Calu3 (cell line): ENCODE data around the gene FAM169A. TPM values are rescaled to one million over a fixed set of nuclear protein-coding genes. Genes with fewer than 3 reads are reported as not detected.
"Not testable (repeated sequence)": the region's sequence is repeated elsewhere in the genome, so short reads cannot be mapped to it uniquely, and the experiment has no call there.

Experiments
- BruUV-seq: library from RNA; stranded (reverse); fragments of 400-500 nt; replicated peaks from 2 replicates; lab custom pipeline; 2021; lab: Mats Ljungman, UMichigan
- CTCF ChIA-PET: fragments of 300-600 bp; sonication (Branson Sonifier 250); formaldehyde crosslinking; loops from one replicate; lab custom pipeline; 2022; ENCODE audit warnings: antibody characterized with exemption; lab: Charles Lee
- DNase-seq: peaks from one replicate; pipeline ENCODE4 v3.0.0; 2022
- H3K27ac Mint-ChIP-seq: one replicate; pipeline ENCODE4 v1.8.0; 2022; ENCODE audit warnings: mixed read lengths; ENCODE audit not compliant: unreplicated experiment
- H3K27me3 Mint-ChIP-seq: one replicate; pipeline ENCODE4 v1.8.0; 2022; ENCODE audit warnings: mixed read lengths; ENCODE audit not compliant: unreplicated experiment
- H3K36me3 Mint-ChIP-seq: one replicate; pipeline ENCODE4 v1.8.0; 2022; ENCODE audit warnings: mild to moderate bottlenecking, moderate library complexity, mixed read lengths; ENCODE audit not compliant: insufficient read depth, unreplicated experiment
- H3K4me1 Mint-ChIP-seq: one replicate; pipeline ENCODE4 v1.8.0; 2022; ENCODE audit warnings: mild to moderate bottlenecking, low read depth, mixed read lengths; ENCODE audit not compliant: unreplicated experiment
- H3K4me3 Mint-ChIP-seq: one replicate; pipeline ENCODE4 v1.8.0; 2022; ENCODE audit warnings: mild to moderate bottlenecking, low read depth, moderate library complexity, mixed read lengths; ENCODE audit not compliant: unreplicated experiment
- H3K9me3 Mint-ChIP-seq: one replicate; pipeline ENCODE4 v1.8.0; 2022; ENCODE audit warnings: low read depth, mixed read lengths; ENCODE audit not compliant: unreplicated experiment
- CTCF ChIP-seq: fragments of 200-600 bp; IDR thresholded peaks from one replicate; pipeline ENCODE4 v1.8.0; 2022; ENCODE audit warnings: antibody characterized with exemption; ENCODE audit not compliant: unreplicated experiment
- intact Hi-C: fragments of 100-400 bp; cut with micrococcal nuclease; formaldehyde crosslinking; loops from one replicate; pipeline ENCODE4 v1.10.0; 2022; ENCODE audit not compliant: unreplicated experiment
- total RNA-seq: library from RNA; stranded (reverse); gene quantifications from 2 replicates; pipeline ENCODE4 v1.2.3, GENCODE V29; 2022

The FAM169A gene
- total RNA-seq, 1 experiment from 2014 or later: 14.1 TPM

- intact Hi-C loops: no loop called here
- no peak for DNase-seq
- no peak overlapping the region for H3K27ac Mint-ChIP-seq
- no peaks in the 10 kb centered on the region for H3K36me3 Mint-ChIP-seq
- H3K4me3 Mint-ChIP-seq: no peak overlapping the region
- H3K27me3 Mint-ChIP-seq: no peaks in the 10 kb centered on the region
- H3K4me1 Mint-ChIP-seq: no peaks in the 10 kb centered on the region
- no peak for TF ChIP-seq CTCF
- H3K9me3 Mint-ChIP-seq: peaks cover 4% of the 10 kb centered on the region
- BruUV-seq: no TSS peak
- CTCF ChIA-PET: interaction anchor here (0.6 to 0.7 kb wide), 2 partner anchors 135 to 444 kb away, joined by 3 to 4 read pairs; no protein-coding TSS in a partner anchor
Observed at GRCh38 chr5:74877624-74878304, 11.6 kb upstream of the FAM169A start.

GRCh38 chr5:74875994-74876791 lies 10.0 kb upstream of the FAM169A start:
- Mint-ChIP-seq H3K27me3 (no peaks in the 10 kb centered on the region), H3K4me1 (no peaks in the 10 kb centered on the region), H3K27ac (no peak overlapping the region), H3K36me3 (no peaks in the 10 kb centered on the region), H3K9me3 (peaks cover 4% of the 10 kb centered on the region), H3K4me3 (no peak overlapping the region)
- no TSS peak for BruUV-seq
- CTCF ChIA-PET: interaction anchor here (0.6 kb wide), 1 partner anchor 27 kb away, joined by 3 read pairs; no protein-coding TSS in a partner anchor
- intact Hi-C loops: no loop called here
- no peak for DNase-seq
- TF ChIP-seq CTCF: no peak

GRCh38 chr5:74873525-74874249 lies 7.5 kb upstream of the FAM169A start:
- Mint-ChIP-seq H3K27ac (no peak overlapping the region), H3K27me3 (no peaks in the 10 kb centered on the region), H3K4me1 (no peaks in the 10 kb centered on the region), H3K4me3 (no peak overlapping the region), H3K36me3 (no peaks in the 10 kb centered on the region), H3K9me3 (peaks cover 4% of the 10 kb centered on the region)
- no peak for TF ChIP-seq CTCF
- CTCF ChIA-PET: no interaction called here
- intact Hi-C loops: no loop called here
- DNase-seq: no peak
- BruUV-seq: no TSS peak

GRCh38 chr5:74870299-74871067 lies 4.3 kb upstream of the FAM169A start:
- intact Hi-C loops: no loop called here
- Mint-ChIP-seq H3K36me3 (peaks cover 12% of the 10 kb centered on the region), H3K4me3 (no peak overlapping the region), H3K27ac (no peak overlapping the region), H3K9me3 (peaks cover 4% of the 10 kb centered on the region), H3K27me3 (no peaks in the 10 kb centered on the region), H3K4me1 (no peaks in the 10 kb centered on the region)
- DNase-seq: no peak
- TF ChIP-seq CTCF: no peak
- BruUV-seq: no TSS peak
- CTCF ChIA-PET: no interaction called here

- H3K27ac Mint-ChIP-seq, CTCF ChIA-PET, H3K9me3 Mint-ChIP-seq, H3K4me3 Mint-ChIP-seq, BruUV-seq, DNase-seq, H3K27me3 Mint-ChIP-seq, intact Hi-C loops: not testable (repeated sequence)
- Mint-ChIP-seq H3K36me3 (peaks cover 21% of the 10 kb centered on the region), H3K4me1 (peaks cover 10% of the 10 kb centered on the region)
Observed at GRCh38 chr5:74869414-74869813, 3.2 kb upstream of the FAM169A start.
